ENCODE data around the gene PPP1R1B. TPM values are rescaled to one million over a fixed set of nuclear protein-coding genes. Genes with fewer than 3 reads are reported as not detected.

PPP1R1B gene
- polyA plus RNA-seq, 1 donor from 2014 or later: 1.8 TPM

DNA sequence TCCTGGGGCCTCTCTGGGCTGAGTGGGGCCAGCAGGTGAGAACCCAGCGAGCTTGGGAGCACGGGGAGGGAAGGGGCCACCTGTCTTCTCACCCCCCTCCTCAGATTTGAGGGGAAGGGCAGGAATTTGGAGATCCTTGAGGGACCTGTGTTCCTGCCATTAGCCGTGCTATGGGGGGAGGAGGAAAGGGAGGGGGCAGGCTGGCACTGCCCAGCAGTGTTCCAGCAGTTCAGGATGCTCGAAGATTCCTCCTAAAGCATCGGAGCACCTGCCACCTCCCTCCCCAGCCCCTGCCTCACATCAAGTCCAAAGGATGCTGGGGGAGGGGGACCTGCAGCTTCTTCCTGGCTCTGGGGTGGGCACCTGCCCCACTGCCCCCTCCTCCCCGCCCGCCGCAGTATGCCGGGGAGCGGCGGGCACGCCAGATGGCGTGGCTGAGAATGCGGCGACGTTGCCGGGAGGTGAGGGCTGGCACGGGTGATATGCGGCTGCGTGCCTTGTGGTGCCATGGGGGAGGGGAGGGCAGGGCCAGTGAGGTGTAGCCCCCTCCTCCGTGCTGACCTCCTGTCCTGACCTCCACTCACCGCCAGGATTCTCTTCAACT lies 14.4 kb upstream of the PPP1R1B start:
- Histone ChIP-seq H3K4me2 (ENCODE audit: low read length) (no peak overlapping the region), H3K9me3 (ENCODE audit: low read length) (no peaks in the 10 kb centered on the region), H3K9ac (ENCODE audit: low read length) (no peak overlapping the region), H2AFZ (ENCODE audit: low read depth, low read length) (no peak overlapping the region), H3K27me3 (ENCODE audit: insufficient read depth, low read depth, low read length) (peaks cover 65% of the 10 kb centered on the region), H3K4me3 (ENCODE audit: low read length) (no peak overlapping the region), H3K27ac (ENCODE audit: low read length) (no peak overlapping the region), H3K79me2 (replicated peaks; ENCODE audit: insufficient read depth, low read length) (no peaks in the 10 kb centered on the region), H3K9me2 (ENCODE audit: insufficient read depth, low read length) (no peaks in the 10 kb centered on the region), H4K20me1 (ENCODE audit: insufficient read depth) (no peaks in the 10 kb centered on the region), H3K36me3 (ENCODE audit: insufficient read depth, low read length) (no peaks in the 10 kb centered on the region), H3F3A (ENCODE audit: insufficient read depth, low read length, poor library complexity, severe bottlenecking) (no peaks in the 10 kb centered on the region)
- no peak for TF ChIP-seq POLR2AphosphoS5 (IDR thresholded peaks at IDR 0.05)
- no peak for TF ChIP-seq SMC3 (conservative IDR thresholded peaks at IDR 0.05; ENCODE audit: poor library complexity)
- no peak for TF ChIP-seq EZH2 (IDR thresholded peaks at IDR 0.05; ENCODE audit: borderline replicate concordance, insufficient read depth, low read length, poor library complexity, severe bottlenecking)
- no peak for TF ChIP-seq MXI1 (conservative IDR thresholded peaks at IDR 0.05; ENCODE audit: poor library complexity, severe bottlenecking)
- no peak for TF ChIP-seq RAD21 (conservative IDR thresholded peaks at IDR 0.05)
- TF ChIP-seq, protein P1, sequence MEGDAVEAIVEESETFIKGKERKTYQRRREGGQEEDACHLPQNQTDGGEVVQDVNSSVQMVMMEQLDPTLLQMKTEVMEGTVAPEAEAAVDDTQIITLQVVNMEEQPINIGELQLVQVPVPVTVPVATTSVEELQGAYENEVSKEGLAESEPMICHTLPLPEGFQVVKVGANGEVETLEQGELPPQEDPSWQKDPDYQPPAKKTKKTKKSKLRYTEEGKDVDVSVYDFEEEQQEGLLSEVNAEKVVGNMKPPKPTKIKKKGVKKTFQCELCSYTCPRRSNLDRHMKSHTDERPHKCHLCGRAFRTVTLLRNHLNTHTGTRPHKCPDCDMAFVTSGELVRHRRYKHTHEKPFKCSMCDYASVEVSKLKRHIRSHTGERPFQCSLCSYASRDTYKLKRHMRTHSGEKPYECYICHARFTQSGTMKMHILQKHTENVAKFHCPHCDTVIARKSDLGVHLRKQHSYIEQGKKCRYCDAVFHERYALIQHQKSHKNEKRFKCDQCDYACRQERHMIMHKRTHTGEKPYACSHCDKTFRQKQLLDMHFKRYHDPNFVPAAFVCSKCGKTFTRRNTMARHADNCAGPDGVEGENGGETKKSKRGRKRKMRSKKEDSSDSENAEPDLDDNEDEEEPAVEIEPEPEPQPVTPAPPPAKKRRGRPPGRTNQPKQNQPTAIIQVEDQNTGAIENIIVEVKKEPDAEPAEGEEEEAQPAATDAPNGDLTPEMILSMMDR (IDR thresholded peaks at IDR 0.05; ENCODE audit: poor library complexity, severe bottlenecking): no peak

DNA sequence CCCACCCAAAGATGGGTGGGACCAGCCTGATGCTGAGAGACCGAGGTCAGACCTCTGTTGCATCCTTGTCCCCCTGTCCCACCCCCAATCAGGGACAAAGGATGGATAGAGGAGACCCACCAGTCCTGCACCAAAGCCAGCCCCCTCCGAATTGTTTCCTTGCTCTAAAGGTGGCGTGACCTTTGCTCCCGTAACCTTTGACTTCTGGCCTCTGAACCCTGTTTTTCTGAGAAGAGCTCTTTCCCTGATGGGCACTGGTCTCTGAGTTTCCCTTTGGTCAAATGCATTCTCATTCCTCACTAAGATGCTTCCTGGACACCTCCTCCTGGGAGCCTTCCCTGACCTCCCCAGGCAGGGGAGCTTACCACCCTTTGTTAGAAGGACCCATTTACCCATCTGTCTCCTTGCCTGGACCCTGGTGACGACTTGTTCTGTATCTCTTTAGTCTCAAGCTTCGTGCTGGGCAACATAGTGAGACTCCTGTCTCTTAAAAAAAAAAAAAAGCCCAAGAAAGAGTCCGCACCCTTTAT lies 13.8 kb upstream of the PPP1R1B start:
- Histone ChIP-seq H3K9me2 (ENCODE audit: insufficient read depth, low read length) (no peaks in the 10 kb centered on the region), H3K9me3 (ENCODE audit: low read length) (no peaks in the 10 kb centered on the region), H3K4me2 (ENCODE audit: low read length) (no peak overlapping the region), H2AFZ (ENCODE audit: low read depth, low read length) (no peak overlapping the region), H3K9ac (ENCODE audit: low read length) (no peak overlapping the region), H4K20me1 (ENCODE audit: insufficient read depth) (no peaks in the 10 kb centered on the region), H3K79me2 (replicated peaks; ENCODE audit: insufficient read depth, low read length) (no peaks in the 10 kb centered on the region), H3K27ac (ENCODE audit: low read length) (no peak overlapping the region), H3F3A (ENCODE audit: insufficient read depth, low read length, poor library complexity, severe bottlenecking) (no peaks in the 10 kb centered on the region), H3K4me3 (ENCODE audit: low read length) (no peak overlapping the region), H3K27me3 (ENCODE audit: insufficient read depth, low read depth, low read length) (peaks cover 61% of the 10 kb centered on the region), H3K36me3 (ENCODE audit: insufficient read depth, low read length) (no peaks in the 10 kb centered on the region)
- TF ChIP-seq MXI1 (conservative IDR thresholded peaks at IDR 0.05; ENCODE audit: poor library complexity, severe bottlenecking) (no peak), EZH2 (IDR thresholded peaks at IDR 0.05; ENCODE audit: borderline replicate concordance, insufficient read depth, low read length, poor library complexity, severe bottlenecking) (no peak), EP300 (conservative IDR thresholded peaks at IDR 0.05; ENCODE audit: poor library complexity, severe bottlenecking) (no peak), RAD21 (conservative IDR thresholded peaks at IDR 0.05) (no peak), SMC3 (conservative IDR thresholded peaks at IDR 0.05; ENCODE audit: poor library complexity) (no peak), POLR2AphosphoS5 (IDR thresholded peaks at IDR 0.05) (no peak), TAF1 (IDR thresholded peaks at IDR 0.05; ENCODE audit: low read depth) (no peak)
- TF ChIP-seq, protein P2, sequence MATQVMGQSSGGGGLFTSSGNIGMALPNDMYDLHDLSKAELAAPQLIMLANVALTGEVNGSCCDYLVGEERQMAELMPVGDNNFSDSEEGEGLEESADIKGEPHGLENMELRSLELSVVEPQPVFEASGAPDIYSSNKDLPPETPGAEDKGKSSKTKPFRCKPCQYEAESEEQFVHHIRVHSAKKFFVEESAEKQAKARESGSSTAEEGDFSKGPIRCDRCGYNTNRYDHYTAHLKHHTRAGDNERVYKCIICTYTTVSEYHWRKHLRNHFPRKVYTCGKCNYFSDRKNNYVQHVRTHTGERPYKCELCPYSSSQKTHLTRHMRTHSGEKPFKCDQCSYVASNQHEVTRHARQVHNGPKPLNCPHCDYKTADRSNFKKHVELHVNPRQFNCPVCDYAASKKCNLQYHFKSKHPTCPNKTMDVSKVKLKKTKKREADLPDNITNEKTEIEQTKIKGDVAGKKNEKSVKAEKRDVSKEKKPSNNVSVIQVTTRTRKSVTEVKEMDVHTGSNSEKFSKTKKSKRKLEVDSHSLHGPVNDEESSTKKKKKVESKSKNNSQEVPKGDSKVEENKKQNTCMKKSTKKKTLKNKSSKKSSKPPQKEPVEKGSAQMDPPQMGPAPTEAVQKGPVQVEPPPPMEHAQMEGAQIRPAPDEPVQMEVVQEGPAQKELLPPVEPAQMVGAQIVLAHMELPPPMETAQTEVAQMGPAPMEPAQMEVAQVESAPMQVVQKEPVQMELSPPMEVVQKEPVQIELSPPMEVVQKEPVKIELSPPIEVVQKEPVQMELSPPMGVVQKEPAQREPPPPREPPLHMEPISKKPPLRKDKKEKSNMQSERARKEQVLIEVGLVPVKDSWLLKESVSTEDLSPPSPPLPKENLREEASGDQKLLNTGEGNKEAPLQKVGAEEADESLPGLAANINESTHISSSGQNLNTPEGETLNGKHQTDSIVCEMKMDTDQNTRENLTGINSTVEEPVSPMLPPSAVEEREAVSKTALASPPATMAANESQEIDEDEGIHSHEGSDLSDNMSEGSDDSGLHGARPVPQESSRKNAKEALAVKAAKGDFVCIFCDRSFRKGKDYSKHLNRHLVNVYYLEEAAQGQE (IDR thresholded peaks at IDR 0.05; ENCODE audit: borderline replicate concordance): no peak
- TF ChIP-seq, protein P1 (IDR thresholded peaks at IDR 0.05; ENCODE audit: poor library complexity, severe bottlenecking): no peak
